GM23338 (cell line): ENCODE results near the gene YY1AP1. TPM values are rescaled to one million over a fixed set of nuclear protein-coding genes. Genes with fewer than 3 reads are reported as not detected.

Experiments used
- ATAC-seq: fragments of 200-7000 bp; cut with Tn5 transposase; 3 replicates; pipeline ENCODE4 v1.9.1; 2020
- DNase-seq: peaks from one replicate; pipeline ENCODE4 v3.0.0-alpha.2; 2015; ENCODE audit warnings: low spot score
- H2AFZ ChIP-seq: fragments of 200-600 bp; sonication (generic); 2 replicates; pipeline ENCODE4 v1.8.0; 2016; ENCODE audit warnings: antibody characterized with exemption, mild to moderate bottlenecking, moderate library complexity
- H3F3A ChIP-seq: fragments of 200-600 bp; sonication (generic); replicated peaks from 2 replicates; pipeline ENCODE4 v1.8.0; 2017; ENCODE audit warnings: antibody characterized with exemption, mixed run types, low read depth
- H3K27ac ChIP-seq: fragments of 200-600 bp; sonication (generic); 2 replicates; pipeline ENCODE4 v1.6.1; 2016; ENCODE audit warnings: low read depth
- H3K27me3 ChIP-seq: fragments of 200-600 bp; sonication (generic); 2 replicates; pipeline ENCODE4 v1.8.0; 2016; ENCODE audit warnings: mild to moderate bottlenecking, mixed run types, moderate library complexity; ENCODE audit not compliant: insufficient read depth
- H3K36me3 ChIP-seq: fragments of 200-600 bp; sonication (generic); 2 replicates; pipeline ENCODE4 v1.8.0; 2016; ENCODE audit warnings: mild to moderate bottlenecking; ENCODE audit not compliant: insufficient read depth
- H3K4me1 ChIP-seq: fragments of 200-600 bp; sonication (generic); 2 replicates; pipeline ENCODE4 v1.8.0; 2016; ENCODE audit warnings: mild to moderate bottlenecking, moderate library complexity; ENCODE audit not compliant: insufficient read depth
- H3K4me2 ChIP-seq: fragments of 200-600 bp; sonication (generic); 2 replicates; pipeline ENCODE4 v1.7.1; 2017; ENCODE audit warnings: mixed run types
- H3K4me3 ChIP-seq: fragments of 200-600 bp; sonication (generic); 2 replicates; pipeline ENCODE4 v1.6.1; 2016; ENCODE audit warnings: mixed run types
- H3K79me2 ChIP-seq: fragments of 200-600 bp; sonication (generic); replicated peaks from 2 replicates; pipeline ENCODE4 v1.8.0; 2017; ENCODE audit warnings: mild to moderate bottlenecking; ENCODE audit not compliant: insufficient read depth
- H3K9me2 ChIP-seq: fragments of 200-600 bp; sonication (generic); 2 replicates; pipeline ENCODE4 v1.8.0; 2017; ENCODE audit not compliant: insufficient read depth
- H4K20me1 ChIP-seq: fragments of 200-600 bp; sonication (generic); replicated peaks from 2 replicates; pipeline ENCODE4 v1.8.0; 2017; ENCODE audit warnings: mild to moderate bottlenecking; ENCODE audit not compliant: insufficient read depth
- H3K27ac Mint-ChIP-seq: 2 replicates; pipeline ENCODE4 v1.8.0; 2020; ENCODE audit warnings: inconsistent platforms, mild to moderate bottlenecking, moderate library complexity, mixed read lengths
- H3K27me3 Mint-ChIP-seq: 3 replicates; pipeline ENCODE4 v1.8.0; 2022; ENCODE audit warnings: low read depth, mild to moderate bottlenecking, moderate library complexity, mixed read lengths, inconsistent platforms; ENCODE audit not compliant: insufficient read depth, poor library complexity
- H3K36me3 Mint-ChIP-seq: 3 replicates; pipeline ENCODE4 v1.8.0; 2021; ENCODE audit warnings: low read depth, mild to moderate bottlenecking, inconsistent platforms, moderate library complexity, mixed read lengths
- H3K4me1 Mint-ChIP-seq: 3 replicates; pipeline ENCODE4 v1.8.0; 2020; ENCODE audit warnings: mild to moderate bottlenecking, inconsistent platforms, mixed read lengths
- H3K4me3 Mint-ChIP-seq: 3 replicates; pipeline ENCODE4 v1.8.0; 2021; ENCODE audit warnings: moderate library complexity, mild to moderate bottlenecking, inconsistent platforms, mixed read lengths
- H3K9me3 Mint-ChIP-seq: 3 replicates; pipeline ENCODE4 v1.8.0; 2020; ENCODE audit warnings: moderate library complexity, mild to moderate bottlenecking, inconsistent platforms, mixed read lengths
- CREB1 ChIP-seq: fragments of 250-450 bp; sonication (Bioruptor Pico); IDR thresholded peaks from 2 replicates; pipeline ENCODE4 v1.5.0; 2020; ENCODE audit warnings: low read depth, mild to moderate bottlenecking, moderate library complexity
- EZH2phosphoT487 ChIP-seq: fragments of 200-600 bp; sonication (generic); IDR thresholded peaks from one replicate; pipeline ENCODE4 v1.8.1; 2018; ENCODE audit warnings: antibody characterized with exemption; ENCODE audit not compliant: unreplicated experiment
- JUNB ChIP-seq: IDR thresholded peaks from one replicate; pipeline ENCODE4 v1.6.1; 2016; ENCODE audit warnings: antibody characterized with exemption; ENCODE audit not compliant: unreplicated experiment
- NANOG ChIP-seq: IDR thresholded peaks from 2 replicates; pipeline ENCODE4 v1.6.1; 2016; ENCODE audit warnings: antibody characterized with exemption, borderline replicate concordance
- POLR2AphosphoS5 ChIP-seq: IDR thresholded peaks from 2 replicates; pipeline ENCODE4 v1.6.1; 2016; ENCODE audit warnings: antibody characterized with exemption, low read depth
- STAT1 ChIP-seq: IDR thresholded peaks from one replicate; pipeline ENCODE4 v1.6.1; 2016; ENCODE audit warnings: antibody characterized with exemption; ENCODE audit not compliant: unreplicated experiment
- ZNF331 ChIP-seq: fragments of 250-450 bp; sonication (Bioruptor Pico); IDR thresholded peaks from 2 replicates; pipeline ENCODE4 v1.5.0; 2020; ENCODE audit warnings: low read depth, mild to moderate bottlenecking, moderate library complexity
- polyA plus RNA-seq: library from polyadenylated mRNA; unstranded; fragments of >200 nt; fragmentation: Nextera tagmentation; extraction: Ambion mirVana; gene quantifications from 2 replicates; pipeline ENCODE4 v1.2.1, GENCODE V29; 2016
- total RNA-seq: library from RNA; depleted of rRNA; stranded (reverse); fragments of >200 nt; shearing (Covaris generic); gene quantifications from 2 replicates; pipeline ENCODE4 v1.2.3, GENCODE V29; 2014
- TF ChIP-seq, protein P1 (sequence below): IDR thresholded peaks from one replicate; pipeline ENCODE4 v1.6.1; 2018; ENCODE audit warnings: antibody characterized with exemption; ENCODE audit not compliant: unreplicated experiment
- TF ChIP-seq, protein P2 (sequence below): IDR thresholded peaks from 2 replicates; pipeline ENCODE4 v1.6.1; 2016; ENCODE audit warnings: antibody characterized with exemption
- TF ChIP-seq, protein P3 (sequence below), 2 experiments: fragments of 200-600 bp in 1 of 2; sonication (generic) in 1 of 2; conservative IDR thresholded peaks; 2 replicates each; pipeline versions ENCODE4 v1.5.1 to v1.6.1; 2016 to 2017; ENCODE audit warnings: antibody characterized with exemption in 2 of 2, low read depth in 2 of 2, mild to moderate bottlenecking in 2 of 2, moderate library complexity in 1 of 2
- TF ChIP-seq, protein P4 (sequence below): fragments of 250-450 bp; sonication (Bioruptor Pico); IDR thresholded peaks from 2 replicates; pipeline ENCODE4 v1.5.0; 2020; ENCODE audit warnings: mild to moderate bottlenecking, moderate library complexity

YY1AP1 gene
- total and polyA plus RNA-seq, 2 experiments from 2014 or later: 21.2 to 66.5 TPM

DNA sequence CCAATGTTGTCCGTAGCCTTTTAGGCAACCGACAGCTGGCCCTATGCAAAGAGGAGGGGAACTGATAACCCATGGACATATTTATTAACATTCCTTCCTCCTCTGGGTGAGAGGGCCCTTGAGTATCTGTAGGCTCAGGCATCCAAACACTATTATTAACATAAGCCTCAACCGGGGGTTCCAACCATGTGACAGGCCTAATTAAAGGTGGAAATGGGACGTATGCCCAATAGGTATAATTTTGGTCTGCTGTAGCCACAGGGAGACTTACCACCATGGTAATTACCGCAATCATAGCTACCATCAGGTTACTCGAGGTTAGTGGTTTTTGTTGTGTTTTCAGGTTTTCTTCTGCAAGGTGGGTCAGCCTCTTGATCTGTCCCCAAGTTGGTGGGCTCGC is 5.6 kb upstream of the YY1AP1 start (continued):
- TF ChIP-seq, protein P1, sequence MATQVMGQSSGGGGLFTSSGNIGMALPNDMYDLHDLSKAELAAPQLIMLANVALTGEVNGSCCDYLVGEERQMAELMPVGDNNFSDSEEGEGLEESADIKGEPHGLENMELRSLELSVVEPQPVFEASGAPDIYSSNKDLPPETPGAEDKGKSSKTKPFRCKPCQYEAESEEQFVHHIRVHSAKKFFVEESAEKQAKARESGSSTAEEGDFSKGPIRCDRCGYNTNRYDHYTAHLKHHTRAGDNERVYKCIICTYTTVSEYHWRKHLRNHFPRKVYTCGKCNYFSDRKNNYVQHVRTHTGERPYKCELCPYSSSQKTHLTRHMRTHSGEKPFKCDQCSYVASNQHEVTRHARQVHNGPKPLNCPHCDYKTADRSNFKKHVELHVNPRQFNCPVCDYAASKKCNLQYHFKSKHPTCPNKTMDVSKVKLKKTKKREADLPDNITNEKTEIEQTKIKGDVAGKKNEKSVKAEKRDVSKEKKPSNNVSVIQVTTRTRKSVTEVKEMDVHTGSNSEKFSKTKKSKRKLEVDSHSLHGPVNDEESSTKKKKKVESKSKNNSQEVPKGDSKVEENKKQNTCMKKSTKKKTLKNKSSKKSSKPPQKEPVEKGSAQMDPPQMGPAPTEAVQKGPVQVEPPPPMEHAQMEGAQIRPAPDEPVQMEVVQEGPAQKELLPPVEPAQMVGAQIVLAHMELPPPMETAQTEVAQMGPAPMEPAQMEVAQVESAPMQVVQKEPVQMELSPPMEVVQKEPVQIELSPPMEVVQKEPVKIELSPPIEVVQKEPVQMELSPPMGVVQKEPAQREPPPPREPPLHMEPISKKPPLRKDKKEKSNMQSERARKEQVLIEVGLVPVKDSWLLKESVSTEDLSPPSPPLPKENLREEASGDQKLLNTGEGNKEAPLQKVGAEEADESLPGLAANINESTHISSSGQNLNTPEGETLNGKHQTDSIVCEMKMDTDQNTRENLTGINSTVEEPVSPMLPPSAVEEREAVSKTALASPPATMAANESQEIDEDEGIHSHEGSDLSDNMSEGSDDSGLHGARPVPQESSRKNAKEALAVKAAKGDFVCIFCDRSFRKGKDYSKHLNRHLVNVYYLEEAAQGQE: no peak
- TF ChIP-seq, protein P2, sequence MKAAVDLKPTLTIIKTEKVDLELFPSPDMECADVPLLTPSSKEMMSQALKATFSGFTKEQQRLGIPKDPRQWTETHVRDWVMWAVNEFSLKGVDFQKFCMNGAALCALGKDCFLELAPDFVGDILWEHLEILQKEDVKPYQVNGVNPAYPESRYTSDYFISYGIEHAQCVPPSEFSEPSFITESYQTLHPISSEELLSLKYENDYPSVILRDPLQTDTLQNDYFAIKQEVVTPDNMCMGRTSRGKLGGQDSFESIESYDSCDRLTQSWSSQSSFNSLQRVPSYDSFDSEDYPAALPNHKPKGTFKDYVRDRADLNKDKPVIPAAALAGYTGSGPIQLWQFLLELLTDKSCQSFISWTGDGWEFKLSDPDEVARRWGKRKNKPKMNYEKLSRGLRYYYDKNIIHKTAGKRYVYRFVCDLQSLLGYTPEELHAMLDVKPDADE: no peak
- TF ChIP-seq ZNF331 (CRISPR knock-in tag): no peak

DNA sequence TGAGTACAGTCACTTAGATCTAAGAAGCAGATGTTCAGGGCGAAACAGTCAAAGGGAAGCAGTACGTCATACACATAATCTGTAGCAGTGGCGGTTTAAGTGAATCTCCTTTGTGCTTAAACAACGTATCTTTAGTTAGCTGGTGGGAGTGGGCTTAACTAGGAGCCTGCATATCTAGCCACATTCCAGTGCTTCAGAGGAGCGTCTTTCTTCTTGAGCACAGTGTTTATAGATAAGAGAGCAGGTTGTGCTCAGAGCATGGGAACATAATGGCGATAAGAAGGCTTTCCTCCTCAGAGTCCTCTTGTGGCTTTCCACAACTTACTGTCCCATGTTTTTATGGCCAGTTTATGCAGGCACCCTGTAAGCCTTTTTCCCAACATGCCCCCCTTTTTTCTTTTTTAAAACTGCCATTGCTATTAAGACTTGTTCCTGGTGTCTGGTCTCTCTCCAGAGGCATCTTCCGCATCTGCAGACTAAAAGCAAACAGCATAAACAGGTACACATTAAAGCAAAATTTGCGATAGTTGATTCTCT is 3.5 kb upstream of the YY1AP1 start:
- Histone ChIP-seq H3K79me2 (peaks cover 89% of the 10 kb centered on the region), H3K4me1 (peaks cover 18% of the 10 kb centered on the region), H3K36me3 (peaks cover 16% of the 10 kb centered on the region; the same call in 1 of the 2 replicates), H2AFZ (no peak overlapping the region), H3K27me3 (no peaks in the 10 kb centered on the region), H3K4me2 (no peak overlapping the region), H3K4me3 (no peak overlapping the region), H4K20me1 (peaks cover 13% of the 10 kb centered on the region), H3K27ac (no peak overlapping the region), H3K9me2 (no peaks in the 10 kb centered on the region), H3F3A (0 out of 2 replicates have a peak, but pooled peaks cover 6% of the 10 kb centered on the region)
- Mint-ChIP-seq H3K27me3 (peaks cover 6% of the 10 kb centered on the region), H3K27ac (0 out of 2 replicates have a peak overlapping the region, but pooled peaks have one; percentile 38), H3K4me3 (no peak overlapping the region; the same call in 2 of the 3 replicates), H3K9me3 (peaks cover 12% of the 10 kb centered on the region; the same call in 2 of the 3 replicates), H3K4me1 (peaks cover 34% of the 10 kb centered on the region), H3K36me3 (peaks cover 52% of the 10 kb centered on the region)
- no peak for DNase-seq
- ATAC-seq: no peak
- TF ChIP-seq STAT1 (no peak), EZH2phosphoT487 (no peak), NANOG (no peak), CREB1 (CRISPR knock-in tag) (no peak), JUNB (no peak), POLR2AphosphoS5 (no peak)
- TF ChIP-seq, protein P2: no peak
- TF ChIP-seq, protein P3, sequence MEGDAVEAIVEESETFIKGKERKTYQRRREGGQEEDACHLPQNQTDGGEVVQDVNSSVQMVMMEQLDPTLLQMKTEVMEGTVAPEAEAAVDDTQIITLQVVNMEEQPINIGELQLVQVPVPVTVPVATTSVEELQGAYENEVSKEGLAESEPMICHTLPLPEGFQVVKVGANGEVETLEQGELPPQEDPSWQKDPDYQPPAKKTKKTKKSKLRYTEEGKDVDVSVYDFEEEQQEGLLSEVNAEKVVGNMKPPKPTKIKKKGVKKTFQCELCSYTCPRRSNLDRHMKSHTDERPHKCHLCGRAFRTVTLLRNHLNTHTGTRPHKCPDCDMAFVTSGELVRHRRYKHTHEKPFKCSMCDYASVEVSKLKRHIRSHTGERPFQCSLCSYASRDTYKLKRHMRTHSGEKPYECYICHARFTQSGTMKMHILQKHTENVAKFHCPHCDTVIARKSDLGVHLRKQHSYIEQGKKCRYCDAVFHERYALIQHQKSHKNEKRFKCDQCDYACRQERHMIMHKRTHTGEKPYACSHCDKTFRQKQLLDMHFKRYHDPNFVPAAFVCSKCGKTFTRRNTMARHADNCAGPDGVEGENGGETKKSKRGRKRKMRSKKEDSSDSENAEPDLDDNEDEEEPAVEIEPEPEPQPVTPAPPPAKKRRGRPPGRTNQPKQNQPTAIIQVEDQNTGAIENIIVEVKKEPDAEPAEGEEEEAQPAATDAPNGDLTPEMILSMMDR (conservative IDR thresholded peaks at IDR 0.05; ENCODE audit: low read depth in 2 of 2): no peak
- TF ChIP-seq, protein P4, sequence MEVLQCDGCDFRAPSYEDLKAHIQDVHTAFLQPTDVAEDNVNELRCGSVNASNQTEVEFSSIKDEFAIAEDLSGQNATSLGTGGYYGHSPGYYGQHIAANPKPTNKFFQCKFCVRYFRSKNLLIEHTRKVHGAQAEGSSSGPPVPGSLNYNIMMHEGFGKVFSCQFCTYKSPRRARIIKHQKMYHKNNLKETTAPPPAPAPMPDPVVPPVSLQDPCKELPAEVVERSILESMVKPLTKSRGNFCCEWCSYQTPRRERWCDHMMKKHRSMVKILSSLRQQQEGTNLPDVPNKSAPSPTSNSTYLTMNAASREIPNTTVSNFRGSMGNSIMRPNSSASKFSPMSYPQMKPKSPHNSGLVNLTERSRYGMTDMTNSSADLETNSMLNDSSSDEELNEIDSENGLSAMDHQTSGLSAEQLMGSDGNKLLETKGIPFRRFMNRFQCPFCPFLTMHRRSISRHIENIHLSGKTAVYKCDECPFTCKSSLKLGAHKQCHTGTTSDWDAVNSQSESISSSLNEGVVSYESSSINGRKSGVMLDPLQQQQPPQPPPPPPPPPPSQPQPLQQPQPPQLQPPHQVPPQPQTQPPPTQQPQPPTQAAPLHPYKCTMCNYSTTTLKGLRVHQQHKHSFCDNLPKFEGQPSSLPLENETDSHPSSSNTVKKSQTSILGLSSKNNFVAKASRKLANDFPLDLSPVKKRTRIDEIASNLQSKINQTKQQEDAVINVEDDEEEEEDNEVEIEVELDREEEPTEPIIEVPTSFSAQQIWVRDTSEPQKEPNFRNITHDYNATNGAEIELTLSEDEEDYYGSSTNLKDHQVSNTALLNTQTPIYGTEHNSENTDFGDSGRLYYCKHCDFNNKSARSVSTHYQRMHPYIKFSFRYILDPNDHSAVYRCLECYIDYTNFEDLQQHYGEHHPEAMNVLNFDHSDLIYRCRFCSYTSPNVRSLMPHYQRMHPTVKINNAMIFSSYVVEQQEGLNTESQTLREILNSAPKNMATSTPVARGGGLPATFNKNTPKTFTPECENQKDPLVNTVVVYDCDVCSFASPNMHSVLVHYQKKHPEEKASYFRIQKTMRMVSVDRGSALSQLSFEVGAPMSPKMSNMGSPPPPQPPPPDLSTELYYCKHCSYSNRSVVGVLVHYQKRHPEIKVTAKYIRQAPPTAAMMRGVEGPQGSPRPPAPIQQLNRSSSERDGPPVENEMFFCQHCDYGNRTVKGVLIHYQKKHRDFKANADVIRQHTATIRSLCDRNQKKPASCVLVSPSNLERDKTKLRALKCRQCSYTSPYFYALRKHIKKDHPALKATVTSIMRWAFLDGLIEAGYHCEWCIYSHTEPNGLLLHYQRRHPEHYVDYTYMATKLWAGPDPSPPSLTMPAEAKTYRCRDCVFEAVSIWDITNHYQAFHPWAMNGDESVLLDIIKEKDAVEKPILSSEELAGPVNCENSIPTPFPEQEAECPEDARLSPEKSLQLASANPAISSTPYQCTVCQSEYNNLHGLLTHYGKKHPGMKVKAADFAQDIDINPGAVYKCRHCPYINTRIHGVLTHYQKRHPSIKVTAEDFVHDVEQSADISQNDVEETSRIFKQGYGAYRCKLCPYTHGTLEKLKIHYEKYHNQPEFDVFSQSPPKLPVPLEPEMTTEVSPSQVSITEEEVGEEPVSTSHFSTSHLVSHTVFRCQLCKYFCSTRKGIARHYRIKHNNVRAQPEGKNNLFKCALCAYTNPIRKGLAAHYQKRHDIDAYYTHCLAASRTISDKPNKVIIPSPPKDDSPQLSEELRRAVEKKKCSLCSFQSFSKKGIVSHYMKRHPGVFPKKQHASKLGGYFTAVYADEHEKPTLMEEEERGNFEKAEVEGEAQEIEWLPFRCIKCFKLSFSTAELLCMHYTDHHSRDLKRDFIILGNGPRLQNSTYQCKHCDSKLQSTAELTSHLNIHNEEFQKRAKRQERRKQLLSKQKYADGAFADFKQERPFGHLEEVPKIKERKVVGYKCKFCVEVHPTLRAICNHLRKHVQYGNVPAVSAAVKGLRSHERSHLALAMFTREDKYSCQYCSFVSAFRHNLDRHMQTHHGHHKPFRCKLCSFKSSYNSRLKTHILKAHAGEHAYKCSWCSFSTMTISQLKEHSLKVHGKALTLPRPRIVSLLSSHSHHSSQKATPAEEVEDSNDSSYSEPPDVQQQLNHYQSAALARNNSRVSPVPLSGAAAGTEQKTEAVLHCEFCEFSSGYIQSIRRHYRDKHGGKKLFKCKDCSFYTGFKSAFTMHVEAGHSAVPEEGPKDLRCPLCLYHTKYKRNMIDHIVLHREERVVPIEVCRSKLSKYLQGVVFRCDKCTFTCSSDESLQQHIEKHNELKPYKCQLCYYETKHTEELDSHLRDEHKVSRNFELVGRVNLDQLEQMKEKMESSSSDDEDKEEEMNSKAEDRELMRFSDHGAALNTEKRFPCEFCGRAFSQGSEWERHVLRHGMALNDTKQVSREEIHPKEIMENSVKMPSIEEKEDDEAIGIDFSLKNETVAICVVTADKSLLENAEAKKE (CRISPR knock-in tag): no peak
